Bronchial smooth muscle cell (primary cell): Measurements from ENCODE around the gene MLEC. TPM values are rescaled to one million over a fixed set of nuclear protein-coding genes. Genes with fewer than 3 reads are reported as not detected.

Source experiments
- total RNA-seq: library from RNA; depleted of rRNA; stranded (reverse); fragments of >200 nt; gene quantifications from 2 replicates; pipeline ENCODE4 v1.2.1, GENCODE V29; 2014

Gene MLEC
- 107 and 122 TPM in 2 replicates for total RNA-seq

GRCh38 chr12:120686690-120687577 is at the start of gene MLEC:
Gene MLEC (plus strand): TSS chr12:120687149. CDS start chr12:120687297, 148 bp downstream.

GRCh38 chr12:120639771-120640721 is 46.9 kb upstream of the MLEC start, which contains the start of gene CABP1:
Gene CABP1 (plus strand): TSS chr12:120640626. CDS start chr12:120640686, 60 bp downstream.

GRCh38 chr12:120710031-120710804 is 23.3 kb downstream of the MLEC start, which contains the start of gene UNC119B:
Gene UNC119B (plus strand): TSS chr12:120710458. CDS start chr12:120710475, 17 bp downstream.

GRCh38 chr12:120725659-120726509 is 38.9 kb downstream of the MLEC start, which contains the start of gene ACADS:
Gene ACADS (plus strand): TSS chr12:120725826. CDS start chr12:120725886, 60 bp downstream.

Other genes starting within 250 kb of the MLEC start
- gene COX6A1, start 249.0 kb upstream of the MLEC start, total RNA-seq, result 754 and 795 TPM in 2 replicates
- gene TRIAP1, start 240.8 kb upstream of the MLEC start, total RNA-seq, result 21.0 and 32.2 TPM in 2 replicates
- gene GATC, start 240.7 kb upstream of the MLEC start, total RNA-seq, result 12.2 and 13.6 TPM in 2 replicates
- 185 and 240 TPM in 2 replicates for gene SRSF9, start 217.4 kb upstream of the MLEC start, total RNA-seq
- gene DYNLL1, start 191.0 kb upstream of the MLEC start, total RNA-seq, result 252 and 406 TPM in 2 replicates
- 30.6 and 47.5 TPM in 2 replicates for gene COQ5, start 158.0 kb upstream of the MLEC start, total RNA-seq
- gene RNF10, start 152.8 kb upstream of the MLEC start, total RNA-seq, result 99.9 and 120 TPM in 2 replicates
- 43.2 and 61.9 TPM in 2 replicates for gene POP5, start 105.7 kb upstream of the MLEC start, total RNA-seq
- 0.16 and 0.17 TPM in 2 replicates for gene CABP1, start 46.5 kb upstream of the MLEC start, total RNA-seq
- 24.3 and 26.6 TPM in 2 replicates for gene UNC119B, start 23.3 kb downstream of the MLEC start, total RNA-seq
- 13.3 and 14.3 TPM in 2 replicates for gene ACADS, start 38.7 kb downstream of the MLEC start, total RNA-seq
- 2.8 and 4.1 TPM in 2 replicates for gene SPPL3, start 217.2 kb downstream of the MLEC start, total RNA-seq